ENCODE data around the gene TRIM33.
"Not testable (repeated sequence)": the region's sequence is repeated elsewhere in the genome, so short reads cannot be mapped to it uniquely, and the experiment has no call there.

The TRIM33 gene

GRCh38 chr1:114390960-114391359 lies 120.0 kb downstream of the TRIM33 start:
- no peak for DNase-seq

GRCh38 chr1:114390361-114390760 lies 120.6 kb downstream of the TRIM33 start:
- DNase-seq, result no peak

- DNase-seq, result no peak
These were observed 122.5 kb downstream of the TRIM33 start for GRCh38 chr1:114388432-114389003.

- not testable (repeated sequence) for DNase-seq
These were observed 123.4 kb downstream of the TRIM33 start for GRCh38 chr1:114387585-114387984.

- DNase-seq, result no peak
These were observed 124.0 kb downstream of the TRIM33 start for GRCh38 chr1:114387010-114387360.

- no peak for DNase-seq
These were observed 124.6 kb downstream of the TRIM33 start for GRCh38 chr1:114386129-114387009.

GRCh38 chr1:114384922-114385321 lies 126.1 kb downstream of the TRIM33 start:
- no peak for DNase-seq

GRCh38 chr1:114379987-114380386 lies 131.0 kb downstream of the TRIM33 start:
- DNase-seq, result no peak

GRCh38 chr1:114379358-114379757 lies 131.6 kb downstream of the TRIM33 start:
- no peak for DNase-seq

- DNase-seq, result no peak
These were observed 133.6 kb downstream of the TRIM33 start for GRCh38 chr1:114377356-114377755.

- DNase-seq, result no peak
These were observed 141.1 kb downstream of the TRIM33 start for GRCh38 chr1:114369930-114370329.

GRCh38 chr1:114369266-114369919 lies 141.6 kb downstream of the TRIM33 start:
- DNase-seq, result not testable (repeated sequence)

- no peak for DNase-seq
These were observed 142.3 kb downstream of the TRIM33 start for GRCh38 chr1:114368560-114369255.

GRCh38 chr1:114367810-114368209 lies 143.2 kb downstream of the TRIM33 start:
- DNase-seq, result no peak

- not testable (repeated sequence) for DNase-seq
These were observed 147.8 kb downstream of the TRIM33 start for GRCh38 chr1:114363230-114363629.

- no peak for DNase-seq
These were observed 151.2 kb downstream of the TRIM33 start for GRCh38 chr1:114359791-114360190.

GRCh38 chr1:114355240-114355639 lies 155.8 kb downstream of the TRIM33 start:
- DNase-seq, result no peak

GRCh38 chr1:114353262-114353661 lies 157.7 kb downstream of the TRIM33 start:
- DNase-seq, result no peak

GRCh38 chr1:114352797-114353196 lies 158.2 kb downstream of the TRIM33 start:
- no peak for DNase-seq

- no peak for DNase-seq
These were observed 160.1 kb downstream of the TRIM33 start for GRCh38 chr1:114350731-114351445.

- no peak for DNase-seq
These were observed 161.0 kb downstream of the TRIM33 start for GRCh38 chr1:114349891-114350605.

All from NCI-H187 treated with DMSO at 0.1 percent for 48 hours (cell line).